GM08714 (cell line): ENCODE results near the gene C6orf89.

Source experiments
- H3K4me3 ChIP-seq: fragments of 200-500 bp; sonication (Bioruptor generic); 2 replicates; pipeline ENCODE4 v1.5.1; 2014; ENCODE audit warnings: mild to moderate bottlenecking, low read length, inconsistent platforms
- ZNF274 ChIP-seq: IDR thresholded peaks from 2 replicates; pipeline ENCODE4 v1.6.1; 2012; ENCODE audit warnings: mild to moderate bottlenecking, low read depth, low read length

The C6orf89 gene

DNA sequence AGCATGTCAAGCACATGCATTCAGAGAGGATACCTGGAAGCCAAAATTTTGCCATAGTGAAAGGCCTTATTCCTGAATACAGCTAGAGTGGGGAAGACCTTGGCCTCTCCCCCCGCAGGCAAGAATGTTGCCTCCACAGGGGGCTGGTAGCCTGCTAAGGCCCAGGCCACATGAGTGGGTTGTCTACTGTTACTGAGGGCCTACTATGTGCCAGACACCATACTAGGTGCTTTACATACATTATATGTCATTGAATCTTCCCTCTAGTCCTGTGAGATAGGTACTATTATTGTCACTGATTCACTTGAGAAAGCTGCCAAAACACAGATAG is 68.1 kb downstream of the C6orf89 start:
- TF ChIP-seq ZNF274: no peak
- H3K4me3 ChIP-seq: no peak overlapping the region

GRCh38 chr6:36954262-36954931 is 68.6 kb downstream of the C6orf89 start, which contains the start of gene PI16:
PI16 (plus strand) TSS chr6:36954738; CDS start chr6:36954761, 23 bp downstream.
- TF ChIP-seq ZNF274: no peak

GRCh38 chr6:36955136-36955535 is 69.4 kb downstream of the C6orf89 start:
- no peak for TF ChIP-seq ZNF274
- H3K4me3 ChIP-seq: no peak overlapping the region

More at GRCh38 chr6:36954262-36954931, 68.6 kb downstream of the C6orf89 start, which contains the start of gene PI16:
- no peak within 1 kb of the TSS for H3K4me3 ChIP-seq

- no peak overlapping the region for H3K4me3 ChIP-seq
- TF ChIP-seq ZNF274: no peak
These were observed 70.1 kb downstream of the C6orf89 start for GRCh38 chr6:36955671-36956445.

GRCh38 chr6:36956446-36956820 is 70.7 kb downstream of the C6orf89 start:
- no peak for TF ChIP-seq ZNF274
- H3K4me3 ChIP-seq: no peak overlapping the region

DNA sequence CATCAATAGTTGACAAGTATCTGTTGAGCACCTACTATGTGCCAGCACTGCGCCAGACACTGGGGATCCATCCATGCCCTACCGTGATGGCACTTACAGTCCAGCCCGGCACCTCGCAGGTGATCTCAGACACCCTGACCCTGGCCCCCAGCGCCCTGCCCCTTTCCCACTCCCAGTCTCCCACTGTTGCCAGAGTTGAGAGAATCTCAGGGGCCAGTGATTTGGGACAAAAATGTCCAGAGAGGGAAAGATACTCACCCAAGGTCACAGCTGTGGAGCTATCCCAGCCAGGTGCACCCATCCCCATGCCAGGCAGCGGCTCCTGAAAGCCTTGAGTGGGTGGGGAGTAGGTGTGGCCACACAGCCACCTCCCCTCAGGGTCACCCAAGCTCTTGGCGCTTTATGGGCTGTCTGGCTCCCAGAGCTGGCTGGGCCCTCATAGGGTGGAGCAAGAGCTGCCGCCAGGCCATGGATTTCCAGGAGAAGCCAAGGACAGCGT is 72.1 kb downstream of the C6orf89 start:
- no peak overlapping the region for H3K4me3 ChIP-seq
- TF ChIP-seq ZNF274: no peak

- no peak for TF ChIP-seq ZNF274
- H3K4me3 ChIP-seq: no peak overlapping the region
These were observed 73.2 kb downstream of the C6orf89 start for GRCh38 chr6:36958775-36959554.

DNA sequence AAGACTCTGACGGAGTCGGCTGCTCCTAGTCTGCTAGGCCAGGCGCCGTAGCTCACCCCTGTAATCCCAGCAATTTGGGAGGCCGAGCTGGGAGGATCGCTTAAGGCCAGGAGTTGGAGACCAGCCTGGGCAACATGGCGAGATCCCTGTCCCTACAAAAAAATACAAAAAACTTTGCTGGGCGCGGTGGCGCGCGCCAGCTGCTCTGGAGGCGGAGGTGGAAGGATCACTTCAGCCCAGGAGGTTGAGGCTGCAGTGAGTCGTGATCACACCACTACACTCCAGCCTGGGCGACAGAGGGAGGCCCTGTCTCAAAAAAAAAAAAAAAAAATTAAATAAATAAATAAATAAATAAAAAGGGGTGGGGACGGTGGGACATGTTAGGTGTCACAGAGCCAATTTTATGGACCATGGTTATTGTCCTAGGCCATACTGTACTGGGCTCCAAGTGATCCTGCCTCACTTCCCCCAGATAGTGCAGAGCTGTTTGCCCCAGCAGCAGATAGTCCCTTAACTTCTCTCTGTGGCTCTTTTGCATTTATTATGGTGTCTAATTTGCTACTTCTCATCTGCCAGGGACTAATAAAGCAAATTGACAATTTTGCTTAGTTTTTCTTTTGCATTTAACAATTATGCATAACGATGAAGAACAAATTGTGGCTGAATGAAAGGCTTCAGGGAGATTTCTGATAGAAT is 74.0 kb downstream of the C6orf89 start:
- H3K4me3 ChIP-seq: no peak overlapping the region
- TF ChIP-seq ZNF274: no peak

- H3K4me3 ChIP-seq: no peak overlapping the region
- TF ChIP-seq ZNF274: no peak
These were observed 76.0 kb downstream of the C6orf89 start for GRCh38 chr6:36961441-36962435.

DNA sequence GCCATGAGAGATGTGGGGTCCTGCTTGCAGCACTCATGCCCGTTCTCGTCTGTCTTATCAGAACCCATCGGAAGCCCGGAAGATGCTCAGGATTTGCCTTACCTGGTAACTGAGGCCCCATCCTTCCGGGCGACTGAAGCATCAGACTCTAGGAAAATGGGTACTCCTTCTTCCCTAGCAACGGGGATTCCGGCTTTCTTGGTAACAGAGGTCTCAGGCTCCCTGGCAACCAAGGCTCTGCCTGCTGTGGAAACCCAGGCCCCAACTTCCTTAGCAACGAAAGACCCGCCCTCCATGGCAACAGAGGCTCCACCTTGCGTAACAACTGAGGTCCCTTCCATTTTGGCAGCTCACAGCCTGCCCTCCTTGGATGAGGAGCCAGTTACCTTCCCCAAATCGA is 77.1 kb downstream of the C6orf89 start:
- H3K4me3 ChIP-seq: no peak overlapping the region
- no peak for TF ChIP-seq ZNF274

DNA sequence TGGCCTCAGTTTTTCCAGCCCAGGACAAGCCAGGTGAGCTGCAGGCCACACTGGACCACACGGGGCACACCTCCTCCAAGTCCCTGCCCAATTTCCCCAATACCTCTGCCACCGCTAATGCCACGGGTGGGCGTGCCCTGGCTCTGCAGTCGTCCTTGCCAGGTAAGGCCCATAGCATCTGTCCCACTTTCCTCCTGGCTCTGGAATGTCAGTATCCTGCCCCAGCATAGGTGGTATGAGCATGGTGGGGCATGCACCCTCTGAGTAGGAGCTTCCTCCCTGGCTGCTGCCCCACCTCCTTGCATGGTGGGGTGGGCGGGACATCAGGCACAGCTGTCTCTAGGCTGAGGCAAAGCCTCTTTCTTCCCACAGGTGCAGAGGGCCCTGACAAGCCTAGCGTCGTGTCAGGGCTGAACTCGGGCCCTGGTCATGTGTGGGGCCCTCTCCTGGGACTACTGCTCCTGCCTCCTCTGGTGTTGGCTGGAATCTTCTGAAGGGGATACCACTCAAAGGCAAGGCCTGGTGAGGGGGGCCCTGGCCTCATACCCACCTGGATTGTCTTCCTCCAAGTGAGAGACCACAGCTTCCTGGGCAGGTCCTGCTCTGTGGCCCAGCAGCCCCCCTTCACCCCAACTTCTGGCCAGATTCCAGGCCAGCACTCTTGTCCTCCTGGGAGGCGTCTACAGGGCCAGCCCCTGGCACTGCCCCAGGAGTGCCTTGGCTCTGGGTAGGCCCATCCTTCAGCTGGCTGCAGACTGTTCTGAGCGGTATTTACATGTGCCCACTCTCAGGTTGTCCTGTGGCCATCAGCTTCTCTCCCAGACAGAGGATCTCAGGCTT is 77.9 kb downstream of the C6orf89 start:
- TF ChIP-seq ZNF274: no peak
- H3K4me3 ChIP-seq: no peak overlapping the region

- H3K4me3 ChIP-seq: no peak overlapping the region
- no peak for TF ChIP-seq ZNF274
These were observed 78.6 kb downstream of the C6orf89 start for GRCh38 chr6:36964349-36964748.

DNA sequence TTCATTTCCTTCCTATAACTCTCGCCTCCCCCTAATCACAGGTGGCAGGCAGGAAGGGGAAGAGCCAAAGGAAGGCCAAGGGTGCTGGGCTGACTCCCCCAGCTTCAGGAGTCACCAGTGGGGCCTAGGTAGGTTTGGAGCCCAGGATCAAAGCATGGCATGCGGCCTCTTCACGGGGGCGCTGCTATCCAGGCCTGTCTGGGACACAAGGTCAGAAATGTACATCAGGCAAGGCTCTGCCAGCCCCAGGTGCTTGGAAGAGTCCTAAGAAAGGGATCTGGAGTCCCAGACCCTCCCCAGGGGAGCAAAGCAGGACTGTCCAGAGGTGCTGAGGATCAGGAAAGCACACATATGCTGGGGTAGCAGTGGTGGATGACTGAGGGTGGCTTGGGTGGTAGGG is 79.2 kb downstream of the C6orf89 start:
- H3K4me3 ChIP-seq: no peak overlapping the region
- TF ChIP-seq ZNF274: no peak
